Tibial nerve (tissue), 4 donors: ENCODE results near the gene PPP4C. TPM values are rescaled to one million over a fixed set of nuclear protein-coding genes. Genes with fewer than 3 reads are reported as not detected.

Source experiments
- DNase-seq, 2 donors: peaks; one replicate each; pipeline ENCODE4 v3.0.0-alpha.2; 2019; ENCODE audit warnings: low spot score in 2 of 2
- H3K27ac ChIP-seq, 4 donors: fragments of 200-600 bp; sonication (generic) in 3 of 4; one replicate each; pipeline ENCODE4 v1.5.1; 2017 to 2019; ENCODE audit warnings: mild to moderate bottlenecking in 1 of 4
- H3K27me3 ChIP-seq, 2 donors: fragments of 200-600 bp; sonication (generic) in 1 of 2; one replicate each; pipeline versions ENCODE4 v1.5.1 to v1.6.0; 2017 to 2019
- H3K36me3 ChIP-seq, 3 donors: fragments of 200-600 bp; sonication (generic); one replicate each; pipeline ENCODE4 v1.5.1; 2018 to 2019
- H3K4me1 ChIP-seq, 4 donors: fragments of 200-600 bp; sonication (generic) in 3 of 4; one replicate each; pipeline ENCODE4 v1.5.1; 2017 to 2019
- H3K4me3 ChIP-seq, 4 donors: fragments of 200-600 bp; sonication (generic) in 3 of 4; one replicate each; pipeline ENCODE4 v1.5.1; 2017 to 2019; ENCODE audit warnings: mild to moderate bottlenecking in 1 of 4, moderate library complexity in 1 of 4
- H3K9me3 ChIP-seq, 4 donors: fragments of 200-600 bp; sonication (generic) in 3 of 4; one replicate each; pipeline ENCODE4 v1.5.1; 2017 to 2019
- EP300 ChIP-seq, 2 donors: sonication (generic); formaldehyde crosslinking; IDR thresholded peaks; one replicate each; pipeline ENCODE4 v1.6.1; 2017; ENCODE audit warnings: antibody characterized with exemption in 2 of 2, mild to moderate bottlenecking in 1 of 2
- POLR2A ChIP-seq, 2 donors: fragments of 450-650 bp; IDR thresholded peaks; one replicate each; pipeline ENCODE4 v1.6.1; 2017; ENCODE audit warnings: antibody characterized with exemption in 2 of 2, mild to moderate bottlenecking in 2 of 2, moderate library complexity in 2 of 2
- WGBS, 2 donors: methylation state at CpG; one replicate each; pipeline ENCODE4 v1.1.5; 2018; 5-methylcytosine and 5-hydroxymethylcytosine counted together
- total RNA-seq, 4 donors: library from RNA; depleted of rRNA; stranded (reverse); fragments of >200 nt; gene quantifications; one replicate each; pipeline ENCODE4 v1.1.0, GENCODE V29; 2016
- TF ChIP-seq, protein P1 (sequence below), 5 experiments: fragments of 200-600 bp in 3 of 5; fragments of 450-650 bp in 2 of 5; sonication (generic) in 3 of 5; IDR thresholded peaks; one replicate each; pipeline ENCODE4 v1.5.1; 2016 to 2019; ENCODE audit warnings: antibody characterized with exemption in 5 of 5, mild to moderate bottlenecking in 3 of 5, moderate library complexity in 2 of 5

The PPP4C gene
- total RNA-seq, 4 donors from 2014 or later = 21.1 to 54.3 (median 34.3) TPM

DNA sequence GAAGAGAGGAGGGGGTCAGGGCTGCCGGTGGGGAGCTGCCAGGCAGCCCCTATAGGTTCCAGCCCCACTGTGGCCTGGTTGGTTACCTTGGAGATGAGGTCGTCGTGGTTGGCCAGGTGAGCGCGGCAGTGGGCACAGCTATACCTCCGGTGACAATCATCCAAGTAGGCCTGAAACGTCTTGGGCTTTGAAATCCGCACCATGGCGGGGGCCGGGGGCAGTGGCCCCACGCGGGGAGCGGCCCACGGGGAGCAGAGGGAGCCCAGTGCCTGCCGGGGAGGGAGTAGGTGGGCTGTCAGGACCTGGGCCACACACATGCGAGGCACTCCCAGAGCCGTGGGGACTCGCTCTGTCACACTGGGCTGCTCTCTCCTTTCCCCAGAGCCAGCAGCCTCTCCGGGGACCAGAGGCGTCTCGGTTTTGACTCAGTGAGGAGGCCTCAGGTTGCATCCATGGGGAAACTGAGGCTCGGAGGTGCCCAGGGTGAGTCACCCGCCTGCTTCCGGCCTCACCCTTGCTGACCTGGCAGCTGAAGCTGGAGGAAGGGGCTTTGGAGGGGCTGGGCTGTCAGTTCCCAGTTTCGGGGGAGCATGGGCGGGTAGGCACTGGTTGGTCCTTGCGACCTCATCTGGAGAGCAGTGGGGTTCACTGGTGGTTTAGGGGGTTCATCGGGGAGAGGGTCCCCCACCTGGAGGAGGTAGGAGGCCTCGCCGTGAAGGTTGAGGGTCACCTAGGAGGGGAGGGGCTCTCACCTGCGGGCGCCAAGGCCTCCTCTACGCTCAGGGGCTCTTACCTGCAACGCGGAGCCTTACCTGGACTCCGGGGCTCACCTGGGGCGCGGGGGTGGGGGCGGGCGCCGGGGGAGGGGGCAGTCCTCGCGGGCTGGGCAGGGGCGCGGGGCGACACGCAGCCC lies 19.6 kb downstream of the PPP4C start:
- H3K36me3 ChIP-seq = peaks cover 5 to 23% (median 5%) of the 10 kb centered on the region in 3 donors
- no peaks in the 10 kb centered on the region for H3K27me3 ChIP-seq
- DNase-seq = no peak
- H3K9me3 ChIP-seq = peaks cover 0 to 23% (median 0%) of the 10 kb centered on the region in 4 donors
- H3K4me3 ChIP-seq = peak overlapping the region; percentile 67 to 93 (median 82)
- peak overlapping the region; percentile 90 to 97 (median 96) for H3K27ac ChIP-seq
- TF ChIP-seq EP300 (IDR thresholded peaks at IDR 0.05) (no peak), POLR2A (IDR thresholded peaks at IDR 0.05) (no peak)
- 11 to 42% methylated on average over 10 to 44 of the region's 47 CpGs for WGBS, 2 donors
- peaks cover 0 to 50% (median 32%) of the 10 kb centered on the region in 4 donors for H3K4me1 ChIP-seq

DNA sequence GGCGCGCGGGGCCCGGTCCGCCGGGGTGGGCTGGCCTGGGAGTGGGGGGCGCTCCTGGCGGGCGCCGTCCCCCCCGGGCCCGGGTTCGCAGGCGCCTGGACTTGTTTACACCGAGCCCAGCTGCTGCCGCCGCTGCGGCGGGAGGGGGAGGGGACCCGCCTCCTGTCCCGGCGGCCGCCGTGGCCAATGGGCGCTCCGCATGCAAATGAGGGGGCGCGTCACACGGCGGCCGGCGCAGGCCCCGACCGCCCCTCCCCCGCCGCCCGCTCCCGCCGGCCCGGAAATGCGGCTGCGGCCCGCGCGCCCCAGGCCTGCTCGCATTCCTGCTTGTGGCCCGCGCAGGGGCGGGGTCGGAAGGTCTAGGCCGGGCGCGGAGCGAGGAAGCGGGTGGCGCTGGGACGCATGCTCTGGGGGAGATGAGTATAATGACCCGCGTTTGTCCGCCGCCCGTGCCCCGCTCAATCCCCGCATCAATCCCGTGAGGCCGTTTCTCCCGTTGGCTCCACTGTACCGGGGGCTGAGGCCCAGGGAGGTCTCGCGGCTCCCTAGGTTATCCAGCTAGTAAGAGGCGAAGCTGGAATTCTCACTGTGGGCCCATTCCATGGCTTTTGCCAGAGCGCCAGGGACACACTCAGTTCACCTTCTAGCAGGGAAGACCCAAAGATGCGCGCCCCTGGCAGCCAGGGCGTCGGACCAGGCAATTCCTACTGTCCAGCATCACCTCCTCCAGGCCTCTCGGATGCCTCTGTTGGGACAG lies 20.5 kb downstream of the PPP4C start, which contains the start of gene YPEL3:
Gene YPEL3 (minus strand): TSS at position 109 of the 757 bp plus-strand sequence. CDS start 731 bp downstream, outside the sequence.
- peaks cover 5 to 23% (median 5%) of the 10 kb centered on the region in 3 donors for H3K36me3 ChIP-seq
- H3K27me3 ChIP-seq = no peaks in the 10 kb centered on the region
- H3K27ac ChIP-seq = peak within 1 kb of the TSS; percentile 90 to 97 (median 96)
- peak; percentile 79 to 89 for DNase-seq
- peaks cover 0 to 41% (median 26%) of the 10 kb centered on the region in 4 donors for H3K4me1 ChIP-seq
- H3K4me3 ChIP-seq = peak within 1 kb of the TSS; percentile 67 to 93 (median 82)
- TF ChIP-seq, protein P1, sequence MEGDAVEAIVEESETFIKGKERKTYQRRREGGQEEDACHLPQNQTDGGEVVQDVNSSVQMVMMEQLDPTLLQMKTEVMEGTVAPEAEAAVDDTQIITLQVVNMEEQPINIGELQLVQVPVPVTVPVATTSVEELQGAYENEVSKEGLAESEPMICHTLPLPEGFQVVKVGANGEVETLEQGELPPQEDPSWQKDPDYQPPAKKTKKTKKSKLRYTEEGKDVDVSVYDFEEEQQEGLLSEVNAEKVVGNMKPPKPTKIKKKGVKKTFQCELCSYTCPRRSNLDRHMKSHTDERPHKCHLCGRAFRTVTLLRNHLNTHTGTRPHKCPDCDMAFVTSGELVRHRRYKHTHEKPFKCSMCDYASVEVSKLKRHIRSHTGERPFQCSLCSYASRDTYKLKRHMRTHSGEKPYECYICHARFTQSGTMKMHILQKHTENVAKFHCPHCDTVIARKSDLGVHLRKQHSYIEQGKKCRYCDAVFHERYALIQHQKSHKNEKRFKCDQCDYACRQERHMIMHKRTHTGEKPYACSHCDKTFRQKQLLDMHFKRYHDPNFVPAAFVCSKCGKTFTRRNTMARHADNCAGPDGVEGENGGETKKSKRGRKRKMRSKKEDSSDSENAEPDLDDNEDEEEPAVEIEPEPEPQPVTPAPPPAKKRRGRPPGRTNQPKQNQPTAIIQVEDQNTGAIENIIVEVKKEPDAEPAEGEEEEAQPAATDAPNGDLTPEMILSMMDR (IDR thresholded peaks at IDR 0.05) = peak in 2 of 5 experiments; percentile 10 to 24
- peak in 1 of 2 donors; percentile 78 for TF ChIP-seq EP300 (IDR thresholded peaks at IDR 0.05)
- TF ChIP-seq POLR2A (IDR thresholded peaks at IDR 0.05) = peak; percentile 60 to 92
- WGBS, 2 donors = 23 to 35% methylated on average over 18 to 26 of the region's 77 CpGs
- H3K9me3 ChIP-seq = peaks cover 0 to 23% (median 0%) of the 10 kb centered on the region in 4 donors

DNA sequence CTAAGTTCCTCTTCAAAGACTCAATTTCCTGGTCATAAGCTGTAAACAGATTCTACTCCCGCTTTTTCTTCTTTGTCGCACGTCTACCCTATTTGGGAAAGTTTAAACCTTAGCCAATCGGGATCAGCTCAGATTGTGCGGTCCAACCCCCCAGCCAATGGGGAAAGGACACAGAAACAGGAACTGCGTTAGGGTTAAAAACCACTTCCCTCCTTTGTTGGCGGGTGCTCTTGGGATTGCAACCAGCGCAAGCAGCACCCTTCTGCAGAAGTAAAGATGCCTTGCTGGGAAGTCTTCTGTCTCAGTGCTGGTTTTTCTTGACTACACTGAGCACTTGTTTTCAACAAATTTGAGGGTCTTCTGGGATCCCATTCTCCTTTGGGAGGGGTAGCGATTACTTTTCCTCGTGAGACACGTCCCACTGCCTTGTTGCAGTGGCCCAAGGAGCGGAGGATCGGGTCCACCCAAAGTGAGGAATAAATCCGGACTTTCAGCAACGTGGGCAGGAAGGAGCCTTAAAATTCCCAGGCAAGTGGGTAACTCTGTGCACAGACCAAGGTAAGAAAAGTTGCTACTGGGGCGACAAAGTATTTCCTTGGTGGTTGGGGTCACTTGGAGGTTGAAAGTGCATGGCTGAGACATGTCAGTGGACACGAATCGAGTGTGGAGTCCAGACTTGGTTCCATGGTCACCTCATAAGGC lies 21.2 kb downstream of the PPP4C start:
- peak overlapping the region in 2 of 4 donors; percentile 55 to 93 for H3K4me3 ChIP-seq
- TF ChIP-seq POLR2A (IDR thresholded peaks at IDR 0.05) (no peak), EP300 (IDR thresholded peaks at IDR 0.05) (no peak)
- TF ChIP-seq, protein P1 (IDR thresholded peaks at IDR 0.05) = no peak
- H3K9me3 ChIP-seq = peaks cover 0 to 23% (median 0%) of the 10 kb centered on the region in 4 donors
- peak overlapping the region; percentile 90 to 97 (median 96) for H3K27ac ChIP-seq
- peaks cover 0 to 34% (median 21%) of the 10 kb centered on the region in 4 donors for H3K4me1 ChIP-seq
- 94 to 96% methylated on average over 18 of the region's 18 CpGs for WGBS, 2 donors
- no peak for DNase-seq
- H3K27me3 ChIP-seq = no peaks in the 10 kb centered on the region
- H3K36me3 ChIP-seq = peaks cover 5 to 23% (median 5%) of the 10 kb centered on the region in 3 donors

DNA sequence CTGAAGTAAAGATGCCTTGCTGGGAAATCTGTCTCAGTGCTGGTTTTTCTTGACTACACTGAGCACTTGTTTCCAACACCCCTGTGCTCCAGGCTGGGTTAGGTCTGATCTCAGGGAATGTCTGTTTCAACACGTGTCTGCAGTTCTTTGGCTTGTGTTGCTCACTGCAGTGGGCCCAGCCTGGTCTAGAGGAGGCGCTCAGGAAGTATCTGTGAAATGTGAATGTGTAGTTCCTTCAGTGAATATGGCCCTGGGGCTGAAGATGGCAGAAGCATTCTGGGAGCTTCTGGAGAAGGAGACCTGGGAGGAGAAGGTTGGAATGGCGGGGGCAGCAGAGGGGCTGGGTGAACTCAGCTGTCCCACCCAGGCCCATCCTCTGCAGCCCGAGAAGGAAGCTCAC lies 28.3 kb downstream of the PPP4C start:
- no peaks in the 10 kb centered on the region for H3K9me3 ChIP-seq
- WGBS, 2 donors = 77 to 79% methylated on average over 4 of the region's 4 CpGs
- TF ChIP-seq, protein P1 (IDR thresholded peaks at IDR 0.05) = no peak
- TF ChIP-seq POLR2A (IDR thresholded peaks at IDR 0.05) = no peak
- no peak for TF ChIP-seq EP300 (IDR thresholded peaks at IDR 0.05)
- peaks cover 0 to 55% (median 0%) of the 10 kb centered on the region in 3 donors for H3K36me3 ChIP-seq
- no peak overlapping the region for H3K4me3 ChIP-seq
- no peaks in the 10 kb centered on the region for H3K4me1 ChIP-seq
- H3K27ac ChIP-seq = no peak overlapping the region
- H3K27me3 ChIP-seq = no peaks in the 10 kb centered on the region
- DNase-seq = no peak

DNA sequence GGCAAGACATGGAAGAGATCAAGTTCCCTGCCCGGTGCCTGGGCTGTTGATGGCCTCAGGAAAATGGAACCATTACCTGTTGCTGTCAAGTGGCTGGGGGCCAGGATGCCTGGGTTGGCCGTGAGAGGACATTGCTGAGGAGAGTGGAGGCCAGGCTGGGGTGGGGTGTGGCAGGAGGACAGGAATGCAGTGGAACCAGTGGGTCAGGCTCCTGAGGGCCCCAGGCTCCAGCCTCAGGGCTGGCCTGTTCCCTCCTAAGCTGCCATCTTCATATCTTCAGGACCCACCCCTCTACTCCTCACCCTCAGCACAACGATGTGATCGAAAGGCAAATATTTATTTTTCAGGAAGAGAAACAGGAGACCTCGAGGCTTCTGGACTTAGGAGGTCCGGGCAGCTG lies 28.7 kb downstream of the PPP4C start:
- Histone ChIP-seq H3K9me3 (no peaks in the 10 kb centered on the region), H3K36me3 (peaks cover 0 to 60% (median 0%) of the 10 kb centered on the region in 3 donors), H3K27me3 (no peaks in the 10 kb centered on the region), H3K27ac (no peak overlapping the region), H3K4me3 (no peak overlapping the region), H3K4me1 (no peaks in the 10 kb centered on the region)
- 73 to 86% methylated on average over 6 of the region's 6 CpGs for WGBS, 2 donors
- no peak for DNase-seq
- TF ChIP-seq POLR2A (IDR thresholded peaks at IDR 0.05) (no peak), EP300 (IDR thresholded peaks at IDR 0.05) (no peak)
- TF ChIP-seq, protein P1 (IDR thresholded peaks at IDR 0.05) = no peak
